ENCODE results near the gene PLEKHA6. TPM values are rescaled to one million over a fixed set of nuclear protein-coding genes. Genes with fewer than 3 reads are reported as not detected.

Gene PLEKHA6
- total and polyA plus RNA-seq, 2 donors (not counting 1 experiment from before 2014, with no cell fraction given), result 0.31 to 0.47 TPM

GRCh38 chr1:204318324-204318723 is 41.4 kb downstream of the PLEKHA6 start:
- Histone ChIP-seq H3K4me1 (ENCODE audit: control insufficient read depth in 2 of 2, insufficient read depth in 2 of 2, low read length in 2 of 2) (peaks cover 0 to 10% of the 10 kb centered on the region in 2 donors), H3K9me3 (ENCODE audit: control extremely low read depth in 1 of 3, control insufficient read depth in 2 of 3, insufficient read depth in 1 of 3, low read length in 2 of 3) (no peaks in the 10 kb centered on the region), H2AFZ (ENCODE audit: insufficient read depth, low read depth, low read length, poor library complexity, severe bottlenecking) (no peak overlapping the region), H3K4me2 (replicated peaks; ENCODE audit: low read depth, low read length, poor library complexity, severe bottlenecking) (no peak overlapping the region), H3K36me3 (replicated peaks in 1 of 2; ENCODE audit: control extremely low read depth in 1 of 2, control insufficient read depth in 1 of 2, extremely low read depth in 1 of 2, insufficient read depth in 2 of 2, low read length in 1 of 2) (no peaks in the 10 kb centered on the region), H3K4me3 (ENCODE audit: control extremely low read depth in 1 of 5, extremely low read depth in 1 of 5, insufficient read depth in 1 of 5, low read depth in 2 of 5, low read length in 4 of 5) (no peak overlapping the region), H3K27ac (ENCODE audit: low read length in 2 of 2) (no peak overlapping the region), H3K79me2 (ENCODE audit: control insufficient read depth, insufficient read depth, low read length) (no peaks in the 10 kb centered on the region), H3K9ac (ENCODE audit: low read length) (no peak overlapping the region), H4K20me1 (ENCODE audit: control insufficient read depth, insufficient read depth, low read length, poor library complexity, severe bottlenecking) (no peaks in the 10 kb centered on the region), H3K27me3 (replicated peaks in 1 of 4; ENCODE audit: control extremely low read depth in 1 of 4, control insufficient read depth in 3 of 4, insufficient read depth in 4 of 4, low read length in 3 of 4) (peaks cover 0 to 5% (median 0%) of the 10 kb centered on the region in 4 experiments)
- ChIA-PET POLR2A (no interaction called here), CTCF (no interaction called here)
- H3K27ac Mint-ChIP-seq, result no peak overlapping the region
- H3K4me1 Mint-ChIP-seq, result peaks cover 13% of the 10 kb centered on the region
- intact Hi-C loops (cut with micrococcal nuclease), result no loop called here
- H3K9me3 Mint-ChIP-seq (ENCODE audit: insufficient read depth), result no peaks in the 10 kb centered on the region
- no peak for TF ChIP-seq EZH2 (IDR thresholded peaks at IDR 0.05; ENCODE audit: borderline replicate concordance, insufficient read depth, low read depth, low read length, poor library complexity, severe bottlenecking)
- TF ChIP-seq, protein P1, sequence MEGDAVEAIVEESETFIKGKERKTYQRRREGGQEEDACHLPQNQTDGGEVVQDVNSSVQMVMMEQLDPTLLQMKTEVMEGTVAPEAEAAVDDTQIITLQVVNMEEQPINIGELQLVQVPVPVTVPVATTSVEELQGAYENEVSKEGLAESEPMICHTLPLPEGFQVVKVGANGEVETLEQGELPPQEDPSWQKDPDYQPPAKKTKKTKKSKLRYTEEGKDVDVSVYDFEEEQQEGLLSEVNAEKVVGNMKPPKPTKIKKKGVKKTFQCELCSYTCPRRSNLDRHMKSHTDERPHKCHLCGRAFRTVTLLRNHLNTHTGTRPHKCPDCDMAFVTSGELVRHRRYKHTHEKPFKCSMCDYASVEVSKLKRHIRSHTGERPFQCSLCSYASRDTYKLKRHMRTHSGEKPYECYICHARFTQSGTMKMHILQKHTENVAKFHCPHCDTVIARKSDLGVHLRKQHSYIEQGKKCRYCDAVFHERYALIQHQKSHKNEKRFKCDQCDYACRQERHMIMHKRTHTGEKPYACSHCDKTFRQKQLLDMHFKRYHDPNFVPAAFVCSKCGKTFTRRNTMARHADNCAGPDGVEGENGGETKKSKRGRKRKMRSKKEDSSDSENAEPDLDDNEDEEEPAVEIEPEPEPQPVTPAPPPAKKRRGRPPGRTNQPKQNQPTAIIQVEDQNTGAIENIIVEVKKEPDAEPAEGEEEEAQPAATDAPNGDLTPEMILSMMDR (IDR thresholded peaks at IDR 0.05), result no peak
- H3K27me3 Mint-ChIP-seq, result peaks cover 30% of the 10 kb centered on the region
- DNase-seq (no peak), ATAC-seq (ENCODE audit: low read depth) (no peak)
- no peak overlapping the region for H3K4me3 Mint-ChIP-seq
- WGBS (ENCODE audit: insufficient coverage), result 96% methylated on average over 5 of the region's 5 CpGs

DNA sequence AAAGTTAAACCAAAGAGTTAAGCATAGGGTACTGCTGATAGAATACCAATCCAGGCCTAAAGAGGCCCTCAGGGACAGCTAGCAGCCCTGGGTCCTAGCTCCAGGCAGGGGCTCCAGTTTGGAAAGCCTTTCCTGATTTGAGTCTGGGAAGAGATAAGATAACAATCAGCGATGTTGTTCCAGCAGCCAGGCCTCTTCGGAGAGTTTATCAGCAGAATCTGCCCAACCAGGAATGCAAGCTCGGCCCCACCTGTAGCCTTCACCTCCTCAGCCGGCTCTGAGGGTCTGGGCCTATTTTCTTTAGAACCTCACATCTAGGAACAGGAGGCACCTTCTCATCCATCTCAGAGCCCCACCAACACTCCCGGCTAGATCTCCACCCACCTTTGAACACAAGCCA is 42.6 kb downstream of the PLEKHA6 start:
- Histone ChIP-seq H3K9me3 (ENCODE audit: control extremely low read depth in 1 of 3, control insufficient read depth in 2 of 3, insufficient read depth in 1 of 3, low read length in 2 of 3) (no peaks in the 10 kb centered on the region), H3K9ac (ENCODE audit: low read length) (no peak overlapping the region), H4K20me1 (ENCODE audit: control insufficient read depth, insufficient read depth, low read length, poor library complexity, severe bottlenecking) (no peaks in the 10 kb centered on the region), H3K79me2 (ENCODE audit: control insufficient read depth, insufficient read depth, low read length) (no peaks in the 10 kb centered on the region), H3K4me2 (replicated peaks; ENCODE audit: low read depth, low read length, poor library complexity, severe bottlenecking) (no peak overlapping the region), H3K27ac (ENCODE audit: low read length in 2 of 2) (no peak overlapping the region), H2AFZ (ENCODE audit: insufficient read depth, low read depth, low read length, poor library complexity, severe bottlenecking) (no peak overlapping the region), H3K27me3 (replicated peaks in 1 of 4; ENCODE audit: control extremely low read depth in 1 of 4, control insufficient read depth in 3 of 4, insufficient read depth in 4 of 4, low read length in 3 of 4) (peaks cover 0 to 6% (median 0%) of the 10 kb centered on the region in 4 experiments), H3K36me3 (replicated peaks in 1 of 2; ENCODE audit: control extremely low read depth in 1 of 2, control insufficient read depth in 1 of 2, extremely low read depth in 1 of 2, insufficient read depth in 2 of 2, low read length in 1 of 2) (no peaks in the 10 kb centered on the region), H3K4me3 (ENCODE audit: control extremely low read depth in 1 of 5, extremely low read depth in 1 of 5, insufficient read depth in 1 of 5, low read depth in 2 of 5, low read length in 4 of 5) (no peak overlapping the region), H3K4me1 (ENCODE audit: control insufficient read depth in 2 of 2, insufficient read depth in 2 of 2, low read length in 2 of 2) (peaks cover 0 to 12% of the 10 kb centered on the region in 2 donors)
- no peak overlapping the region for H3K4me3 Mint-ChIP-seq
- peaks cover 34% of the 10 kb centered on the region for H3K27me3 Mint-ChIP-seq
- intact Hi-C loops (cut with micrococcal nuclease), result no loop called here
- CTCF ChIA-PET, result interaction anchor here (1.0 kb wide), 1 partner anchor 46 kb away, joined by 4 read pairs; no protein-coding TSS in a partner anchor
- H3K27ac Mint-ChIP-seq, result no peak overlapping the region
- ATAC-seq (ENCODE audit: low read depth), result no peak
- TF ChIP-seq EZH2 (IDR thresholded peaks at IDR 0.05; ENCODE audit: borderline replicate concordance, insufficient read depth, low read depth, low read length, poor library complexity, severe bottlenecking), result no peak
- TF ChIP-seq, protein P1 (IDR thresholded peaks at IDR 0.05), result no peak
- H3K4me1 Mint-ChIP-seq, result peaks cover 17% of the 10 kb centered on the region
- no peak for DNase-seq
- H3K9me3 Mint-ChIP-seq (ENCODE audit: insufficient read depth), result no peaks in the 10 kb centered on the region
- 95% methylated on average over 5 of the region's 5 CpGs for WGBS (ENCODE audit: insufficient coverage)
- POLR2A ChIA-PET, result no interaction called here
